ENCODE results near the gene RUNDC3A.
"Not testable (repeated sequence)": the region's sequence is repeated elsewhere in the genome, so short reads cannot be mapped to it uniquely, and the experiment has no call there.

Gene RUNDC3A

GRCh38 chr17:44330263-44330662, 21.9 kb downstream of the RUNDC3A start:
- not testable (repeated sequence) for H3K9me3 ChIP-seq (ENCODE audit: control insufficient read depth in 2 of 2, low read length in 2 of 2); H3K9ac ChIP-seq (ENCODE audit: low read length in 2 of 2); H3K4me3 ChIP-seq (ENCODE audit: low read length in 2 of 2); H3K27ac ChIP-seq (ENCODE audit: low read length); H3K36me3 ChIP-seq (ENCODE audit: control insufficient read depth in 2 of 2, insufficient read depth in 2 of 2, low read length in 2 of 2); H3K27me3 ChIP-seq (ENCODE audit: control insufficient read depth in 1 of 2, insufficient read depth in 2 of 2, low read length in 2 of 2)
- H3K4me1 ChIP-seq (ENCODE audit: control insufficient read depth, insufficient read depth, low read length): peaks cover 14% of the 10 kb centered on the region

GRCh38 chr17:44331249-44331760, 22.9 kb downstream of the RUNDC3A start:
- H3K9ac ChIP-seq (ENCODE audit: low read length in 2 of 2): peak overlapping the region in 1 of 2 donors; percentile 5
- H3K4me3 ChIP-seq (ENCODE audit: low read length in 2 of 2): no peak overlapping the region
- no peaks in the 10 kb centered on the region for H3K36me3 ChIP-seq (ENCODE audit: control insufficient read depth in 2 of 2, insufficient read depth in 2 of 2, low read length in 2 of 2)
- no peaks in the 10 kb centered on the region for H3K9me3 ChIP-seq (ENCODE audit: control insufficient read depth in 2 of 2, low read length in 2 of 2)
- H3K27me3 ChIP-seq (ENCODE audit: control insufficient read depth in 1 of 2, insufficient read depth in 2 of 2, low read length in 2 of 2): no peaks in the 10 kb centered on the region
- H3K27ac ChIP-seq (ENCODE audit: low read length): peak overlapping the region; percentile 6
- peaks cover 7% of the 10 kb centered on the region for H3K4me1 ChIP-seq (ENCODE audit: control insufficient read depth, insufficient read depth, low read length)

- H3K9ac ChIP-seq (ENCODE audit: low read length in 2 of 2): no peak overlapping the region
- H3K27ac ChIP-seq (ENCODE audit: low read length): no peak overlapping the region
- no peaks in the 10 kb centered on the region for H3K9me3 ChIP-seq (ENCODE audit: control insufficient read depth in 2 of 2, low read length in 2 of 2)
- H3K36me3 ChIP-seq (ENCODE audit: control insufficient read depth in 2 of 2, insufficient read depth in 2 of 2, low read length in 2 of 2): no peaks in the 10 kb centered on the region
- no peaks in the 10 kb centered on the region for H3K27me3 ChIP-seq (ENCODE audit: control insufficient read depth in 1 of 2, insufficient read depth in 2 of 2, low read length in 2 of 2)
- no peak overlapping the region for H3K4me3 ChIP-seq (ENCODE audit: low read length in 2 of 2)
- peaks cover 6% of the 10 kb centered on the region for H3K4me1 ChIP-seq (ENCODE audit: control insufficient read depth, insufficient read depth, low read length)
Measured at GRCh38 chr17:44333371-44333770, 25.0 kb downstream of the RUNDC3A start.

- Histone ChIP-seq H3K4me1 (ENCODE audit: control insufficient read depth, insufficient read depth, low read length) (peaks cover 6% of the 10 kb centered on the region), H3K36me3 (ENCODE audit: control insufficient read depth in 2 of 2, insufficient read depth in 2 of 2, low read length in 2 of 2) (no peaks in the 10 kb centered on the region), H3K27ac (ENCODE audit: low read length) (no peak overlapping the region), H3K9me3 (ENCODE audit: control insufficient read depth in 2 of 2, low read length in 2 of 2) (no peaks in the 10 kb centered on the region), H3K9ac (ENCODE audit: low read length in 2 of 2) (no peak overlapping the region), H3K4me3 (ENCODE audit: low read length in 2 of 2) (no peak overlapping the region), H3K27me3 (ENCODE audit: control insufficient read depth in 1 of 2, insufficient read depth in 2 of 2, low read length in 2 of 2) (no peaks in the 10 kb centered on the region)
Measured at GRCh38 chr17:44334315-44334714, 25.9 kb downstream of the RUNDC3A start.

GRCh38 chr17:44334727-44335126, 26.3 kb downstream of the RUNDC3A start:
- H3K9me3 ChIP-seq (ENCODE audit: control insufficient read depth in 2 of 2, low read length in 2 of 2): no peaks in the 10 kb centered on the region
- H3K27me3 ChIP-seq (ENCODE audit: control insufficient read depth in 1 of 2, insufficient read depth in 2 of 2, low read length in 2 of 2): no peaks in the 10 kb centered on the region
- no peaks in the 10 kb centered on the region for H3K36me3 ChIP-seq (ENCODE audit: control insufficient read depth in 2 of 2, insufficient read depth in 2 of 2, low read length in 2 of 2)
- no peak overlapping the region for H3K27ac ChIP-seq (ENCODE audit: low read length)
- H3K4me3 ChIP-seq (ENCODE audit: low read length in 2 of 2): no peak overlapping the region
- peaks cover 6% of the 10 kb centered on the region for H3K4me1 ChIP-seq (ENCODE audit: control insufficient read depth, insufficient read depth, low read length)
- H3K9ac ChIP-seq (ENCODE audit: low read length in 2 of 2): no peak overlapping the region

GRCh38 chr17:44335564-44335963, 27.2 kb downstream of the RUNDC3A start:
- H3K4me3 ChIP-seq (ENCODE audit: low read length in 2 of 2): no peak overlapping the region
- no peaks in the 10 kb centered on the region for H3K9me3 ChIP-seq (ENCODE audit: control insufficient read depth in 2 of 2, low read length in 2 of 2)
- no peak overlapping the region for H3K27ac ChIP-seq (ENCODE audit: low read length)
- H3K27me3 ChIP-seq (ENCODE audit: control insufficient read depth in 1 of 2, insufficient read depth in 2 of 2, low read length in 2 of 2): no peaks in the 10 kb centered on the region
- no peaks in the 10 kb centered on the region for H3K36me3 ChIP-seq (ENCODE audit: control insufficient read depth in 2 of 2, insufficient read depth in 2 of 2, low read length in 2 of 2)
- H3K4me1 ChIP-seq (ENCODE audit: control insufficient read depth, insufficient read depth, low read length): peaks cover 6% of the 10 kb centered on the region
- H3K9ac ChIP-seq (ENCODE audit: low read length in 2 of 2): no peak overlapping the region

GRCh38 chr17:44335968-44336367, 27.6 kb downstream of the RUNDC3A start:
- H3K27ac ChIP-seq (ENCODE audit: low read length): no peak overlapping the region
- H3K36me3 ChIP-seq (ENCODE audit: control insufficient read depth in 2 of 2, insufficient read depth in 2 of 2, low read length in 2 of 2): no peaks in the 10 kb centered on the region
- no peaks in the 10 kb centered on the region for H3K27me3 ChIP-seq (ENCODE audit: control insufficient read depth in 1 of 2, insufficient read depth in 2 of 2, low read length in 2 of 2)
- peaks cover 6% of the 10 kb centered on the region for H3K4me1 ChIP-seq (ENCODE audit: control insufficient read depth, insufficient read depth, low read length)
- no peaks in the 10 kb centered on the region for H3K9me3 ChIP-seq (ENCODE audit: control insufficient read depth in 2 of 2, low read length in 2 of 2)
- H3K9ac ChIP-seq (ENCODE audit: low read length in 2 of 2): no peak overlapping the region
- no peak overlapping the region for H3K4me3 ChIP-seq (ENCODE audit: low read length in 2 of 2)

- Histone ChIP-seq H3K4me3 (ENCODE audit: low read length in 2 of 2) (no peak overlapping the region), H3K27me3 (ENCODE audit: control insufficient read depth in 1 of 2, insufficient read depth in 2 of 2, low read length in 2 of 2) (no peaks in the 10 kb centered on the region), H3K4me1 (ENCODE audit: control insufficient read depth, insufficient read depth, low read length) (no peaks in the 10 kb centered on the region), H3K9ac (ENCODE audit: low read length in 2 of 2) (no peak overlapping the region), H3K27ac (ENCODE audit: low read length) (no peak overlapping the region), H3K36me3 (ENCODE audit: control insufficient read depth in 2 of 2, insufficient read depth in 2 of 2, low read length in 2 of 2) (no peaks in the 10 kb centered on the region), H3K9me3 (ENCODE audit: control insufficient read depth in 2 of 2, low read length in 2 of 2) (no peaks in the 10 kb centered on the region)
Measured at GRCh38 chr17:44338702-44339101, 30.3 kb downstream of the RUNDC3A start.

- H3K36me3 ChIP-seq (ENCODE audit: control insufficient read depth in 2 of 2, insufficient read depth in 2 of 2, low read length in 2 of 2): not testable (repeated sequence)
Measured at GRCh38 chr17:44340553-44340952, 32.2 kb downstream of the RUNDC3A start.

GRCh38 chr17:44343510-44344209, 35.3 kb downstream of the RUNDC3A start:
- no peaks in the 10 kb centered on the region for H3K36me3 ChIP-seq (ENCODE audit: control insufficient read depth in 2 of 2, insufficient read depth in 2 of 2, low read length in 2 of 2)
- peaks cover 18% of the 10 kb centered on the region for H3K4me1 ChIP-seq (ENCODE audit: control insufficient read depth, insufficient read depth, low read length)
- no peak overlapping the region for H3K9ac ChIP-seq (ENCODE audit: low read length in 2 of 2)
- peak overlapping the region; percentile 18 for H3K27ac ChIP-seq (ENCODE audit: low read length)
- H3K27me3 ChIP-seq (ENCODE audit: control insufficient read depth in 1 of 2, insufficient read depth in 2 of 2, low read length in 2 of 2): no peaks in the 10 kb centered on the region
- H3K4me3 ChIP-seq (ENCODE audit: low read length in 2 of 2): peak overlapping the region in 1 of 2 donors; percentile 96
- no peaks in the 10 kb centered on the region for H3K9me3 ChIP-seq (ENCODE audit: control insufficient read depth in 2 of 2, low read length in 2 of 2)

More at GRCh38 chr17:44340553-44340952, 32.2 kb downstream of the RUNDC3A start:
- H3K27ac ChIP-seq (ENCODE audit: low read length); H3K4me3 ChIP-seq (ENCODE audit: low read length in 2 of 2); H3K4me1 ChIP-seq (ENCODE audit: control insufficient read depth, insufficient read depth, low read length); H3K9me3 ChIP-seq (ENCODE audit: control insufficient read depth in 2 of 2, low read length in 2 of 2); H3K9ac ChIP-seq (ENCODE audit: low read length in 2 of 2); H3K27me3 ChIP-seq (ENCODE audit: control insufficient read depth in 1 of 2, insufficient read depth in 2 of 2, low read length in 2 of 2): not testable (repeated sequence)

- H3K9ac ChIP-seq (ENCODE audit: low read length in 2 of 2): peak within 1 kb of the TSS; percentile 75 to 87
- peaks cover 0 to 3% of the 10 kb centered on the region in 2 donors for H3K36me3 ChIP-seq (ENCODE audit: control insufficient read depth in 2 of 2, insufficient read depth in 2 of 2, low read length in 2 of 2)
- no peaks in the 10 kb centered on the region for H3K27me3 ChIP-seq (ENCODE audit: control insufficient read depth in 1 of 2, insufficient read depth in 2 of 2, low read length in 2 of 2)
- H3K27ac ChIP-seq (ENCODE audit: low read length): peak within 1 kb of the TSS; percentile 85
- no peaks in the 10 kb centered on the region for H3K9me3 ChIP-seq (ENCODE audit: control insufficient read depth in 2 of 2, low read length in 2 of 2)
- peaks cover 18% of the 10 kb centered on the region for H3K4me1 ChIP-seq (ENCODE audit: control insufficient read depth, insufficient read depth, low read length)
- H3K4me3 ChIP-seq (ENCODE audit: low read length in 2 of 2): peak within 1 kb of the TSS; percentile 81 to 96
Measured at GRCh38 chr17:44344939-44345453, 36.6 kb downstream of the RUNDC3A start, which contains the start of gene GRN. GRN (plus strand) TSS chr17:44345302; CDS start chr17:44349165, 3,863 bp downstream.
